ENCODE measurements around the gene PLOD1.
A peak's percentile ranks its signal among the peaks of the same experiment; 100 is the strongest.
"Not testable (repeated sequence)": the region's sequence is repeated elsewhere in the genome, so short reads cannot be mapped to it uniquely, and the experiment has no call there.

Gene PLOD1

GRCh38 chr1:11934302-11935056 lies at the start of gene PLOD1:
Gene PLOD1 (plus strand): TSS chr1:11934717. CDS start chr1:11934780, 63 bp downstream.
- no peak within 1 kb of the TSS for H3K27ac Mint-ChIP-seq (ENCODE audit: low read depth)
- H3K4me3 Mint-ChIP-seq = peak within 1 kb of the TSS; percentile 67
- no peaks in the 10 kb centered on the region for H3K27me3 Mint-ChIP-seq
- no peaks in the 10 kb centered on the region for H3K9me3 Mint-ChIP-seq
- H3K4me1 Mint-ChIP-seq = no peaks in the 10 kb centered on the region
- ATAC-seq (replicated peaks; ENCODE audit: extremely low read depth, poor library complexity, severe bottlenecking) (peak; percentile 100), DNase-seq (ENCODE audit: low spot score in 2 of 2) (peak; percentile 49 to 55)
- peaks cover 3% of the 10 kb centered on the region for H3K36me3 Mint-ChIP-seq (ENCODE audit: insufficient read depth)

- Mint-ChIP-seq H3K27ac (ENCODE audit: low read depth) (no peak overlapping the region), H3K27me3 (peaks cover 46% of the 10 kb centered on the region), H3K4me3 (no peak overlapping the region), H3K36me3 (ENCODE audit: insufficient read depth) (no peaks in the 10 kb centered on the region), H3K4me1 (no peaks in the 10 kb centered on the region), H3K9me3 (no peaks in the 10 kb centered on the region)
- no peak for ATAC-seq (replicated peaks; ENCODE audit: extremely low read depth, poor library complexity, severe bottlenecking)
- no peak for DNase-seq (ENCODE audit: low spot score in 2 of 2)
Measured at GRCh38 chr1:11885916-11886315, 48.6 kb upstream of the PLOD1 start.

- Mint-ChIP-seq H3K9me3 (no peaks in the 10 kb centered on the region), H3K4me1 (no peaks in the 10 kb centered on the region), H3K36me3 (ENCODE audit: insufficient read depth) (no peaks in the 10 kb centered on the region), H3K27ac (ENCODE audit: low read depth) (no peak overlapping the region), H3K27me3 (peaks cover 38% of the 10 kb centered on the region), H3K4me3 (no peak overlapping the region)
- no peak for ATAC-seq (replicated peaks; ENCODE audit: extremely low read depth, poor library complexity, severe bottlenecking)
- no peak for DNase-seq (ENCODE audit: low spot score in 2 of 2)
Measured at GRCh38 chr1:11886986-11887665, 47.4 kb upstream of the PLOD1 start.

- ATAC-seq (replicated peaks; ENCODE audit: extremely low read depth, poor library complexity, severe bottlenecking) (no peak), DNase-seq (ENCODE audit: low spot score in 2 of 2) (no peak)
- Mint-ChIP-seq H3K4me3 (no peak overlapping the region), H3K9me3 (no peaks in the 10 kb centered on the region), H3K4me1 (no peaks in the 10 kb centered on the region), H3K36me3 (ENCODE audit: insufficient read depth) (no peaks in the 10 kb centered on the region), H3K27ac (ENCODE audit: low read depth) (no peak overlapping the region), H3K27me3 (peaks cover 38% of the 10 kb centered on the region)
Measured at GRCh38 chr1:11887666-11888007, 46.9 kb upstream of the PLOD1 start.

- no peak overlapping the region for H3K27ac Mint-ChIP-seq (ENCODE audit: low read depth)
- DNase-seq (ENCODE audit: low spot score in 2 of 2) = no peak
Measured at GRCh38 chr1:11888206-11888876, 46.2 kb upstream of the PLOD1 start.

GRCh38 chr1:11888877-11889208 lies 45.7 kb upstream of the PLOD1 start:
- Mint-ChIP-seq H3K4me3 (no peak overlapping the region), H3K4me1 (peaks cover 2% of the 10 kb centered on the region), H3K27me3 (peaks cover 36% of the 10 kb centered on the region), H3K27ac (ENCODE audit: low read depth) (no peak overlapping the region), H3K9me3 (no peaks in the 10 kb centered on the region), H3K36me3 (ENCODE audit: insufficient read depth) (no peaks in the 10 kb centered on the region)
- DNase-seq (ENCODE audit: low spot score in 2 of 2) (no peak), ATAC-seq (replicated peaks; ENCODE audit: extremely low read depth, poor library complexity, severe bottlenecking) (no peak)

More at GRCh38 chr1:11888206-11888876, 46.2 kb upstream of the PLOD1 start:
- Mint-ChIP-seq H3K4me3 (no peak overlapping the region), H3K4me1 (no peaks in the 10 kb centered on the region), H3K27me3 (peaks cover 34% of the 10 kb centered on the region), H3K9me3 (no peaks in the 10 kb centered on the region), H3K36me3 (ENCODE audit: insufficient read depth) (no peaks in the 10 kb centered on the region)
- no peak for ATAC-seq (replicated peaks; ENCODE audit: extremely low read depth, poor library complexity, severe bottlenecking)

- Mint-ChIP-seq H3K4me3 (no peak overlapping the region), H3K27ac (ENCODE audit: low read depth) (no peak overlapping the region), H3K36me3 (ENCODE audit: insufficient read depth) (no peaks in the 10 kb centered on the region), H3K27me3 (peaks cover 44% of the 10 kb centered on the region), H3K9me3 (no peaks in the 10 kb centered on the region), H3K4me1 (peaks cover 6% of the 10 kb centered on the region)
- ATAC-seq (replicated peaks; ENCODE audit: extremely low read depth, poor library complexity, severe bottlenecking) (no peak), DNase-seq (ENCODE audit: low spot score in 2 of 2) (no peak)
Measured at GRCh38 chr1:11891433-11892186, 42.9 kb upstream of the PLOD1 start.

- Mint-ChIP-seq H3K4me1 (peaks cover 6% of the 10 kb centered on the region), H3K27me3 (peaks cover 65% of the 10 kb centered on the region), H3K27ac (ENCODE audit: low read depth) (no peak overlapping the region), H3K9me3 (no peaks in the 10 kb centered on the region), H3K36me3 (ENCODE audit: insufficient read depth) (no peaks in the 10 kb centered on the region), H3K4me3 (no peak overlapping the region)
- DNase-seq (ENCODE audit: low spot score in 2 of 2) = peak; percentile 47 to 60
- ATAC-seq (replicated peaks; ENCODE audit: extremely low read depth, poor library complexity, severe bottlenecking) = no peak
Measured at GRCh38 chr1:11893907-11894251, 40.6 kb upstream of the PLOD1 start.

- H3K27me3 Mint-ChIP-seq = peaks cover 72% of the 10 kb centered on the region
- ATAC-seq (replicated peaks; ENCODE audit: extremely low read depth, poor library complexity, severe bottlenecking) = not testable (repeated sequence)
Measured at GRCh38 chr1:11894501-11894900, 40.0 kb upstream of the PLOD1 start.

GRCh38 chr1:11898086-11898785 lies 36.3 kb upstream of the PLOD1 start:
- Mint-ChIP-seq H3K36me3 (ENCODE audit: insufficient read depth) (no peaks in the 10 kb centered on the region), H3K9me3 (no peaks in the 10 kb centered on the region), H3K27ac (ENCODE audit: low read depth) (no peak overlapping the region), H3K27me3 (peaks cover 57% of the 10 kb centered on the region), H3K4me1 (peaks cover 6% of the 10 kb centered on the region), H3K4me3 (no peak overlapping the region)
- DNase-seq (ENCODE audit: low spot score in 2 of 2) = no peak
- no peak for ATAC-seq (replicated peaks; ENCODE audit: extremely low read depth, poor library complexity, severe bottlenecking)

More at GRCh38 chr1:11894501-11894900, 40.0 kb upstream of the PLOD1 start:
- not testable (repeated sequence) for H3K4me1 Mint-ChIP-seq; H3K4me3 Mint-ChIP-seq; H3K9me3 Mint-ChIP-seq; H3K36me3 Mint-ChIP-seq (ENCODE audit: insufficient read depth); DNase-seq (ENCODE audit: low spot score in 2 of 2); H3K27ac Mint-ChIP-seq (ENCODE audit: low read depth)

GRCh38 chr1:11898831-11899467 lies 35.6 kb upstream of the PLOD1 start:
- peaks cover 51% of the 10 kb centered on the region for H3K27me3 Mint-ChIP-seq
- no peak for ATAC-seq (replicated peaks; ENCODE audit: extremely low read depth, poor library complexity, severe bottlenecking)
- no peak overlapping the region for H3K4me3 Mint-ChIP-seq

GRCh38 chr1:11901446-11901845 lies 33.1 kb upstream of the PLOD1 start:
- not testable (repeated sequence) for H3K27ac Mint-ChIP-seq (ENCODE audit: low read depth); ATAC-seq (replicated peaks; ENCODE audit: extremely low read depth, poor library complexity, severe bottlenecking); H3K9me3 Mint-ChIP-seq; DNase-seq (ENCODE audit: low spot score in 2 of 2); H3K36me3 Mint-ChIP-seq (ENCODE audit: insufficient read depth); H3K4me3 Mint-ChIP-seq
- H3K27me3 Mint-ChIP-seq = peaks cover 35% of the 10 kb centered on the region
- H3K4me1 Mint-ChIP-seq = peaks cover 16% of the 10 kb centered on the region

More at GRCh38 chr1:11898831-11899467, 35.6 kb upstream of the PLOD1 start:
- Mint-ChIP-seq H3K27ac (ENCODE audit: low read depth) (no peak overlapping the region), H3K9me3 (no peaks in the 10 kb centered on the region), H3K4me1 (peaks cover 3% of the 10 kb centered on the region), H3K36me3 (ENCODE audit: insufficient read depth) (no peaks in the 10 kb centered on the region)
- DNase-seq (ENCODE audit: low spot score in 2 of 2) = no peak
